NOMO-1 treated with dmso at 0.1 percent for 144 hours (cell line): ENCODE measurements around the gene TESPA1.
A peak's percentile ranks its signal among the peaks of the same experiment; 100 is the strongest.

Source experiments
- DNase-seq: peaks from one replicate; lab custom pipeline; 2025; ENCODE audit not compliant: unreplicated experiment; lab: John Stamatoyannopoulos, UW

Gene TESPA1, protein sequence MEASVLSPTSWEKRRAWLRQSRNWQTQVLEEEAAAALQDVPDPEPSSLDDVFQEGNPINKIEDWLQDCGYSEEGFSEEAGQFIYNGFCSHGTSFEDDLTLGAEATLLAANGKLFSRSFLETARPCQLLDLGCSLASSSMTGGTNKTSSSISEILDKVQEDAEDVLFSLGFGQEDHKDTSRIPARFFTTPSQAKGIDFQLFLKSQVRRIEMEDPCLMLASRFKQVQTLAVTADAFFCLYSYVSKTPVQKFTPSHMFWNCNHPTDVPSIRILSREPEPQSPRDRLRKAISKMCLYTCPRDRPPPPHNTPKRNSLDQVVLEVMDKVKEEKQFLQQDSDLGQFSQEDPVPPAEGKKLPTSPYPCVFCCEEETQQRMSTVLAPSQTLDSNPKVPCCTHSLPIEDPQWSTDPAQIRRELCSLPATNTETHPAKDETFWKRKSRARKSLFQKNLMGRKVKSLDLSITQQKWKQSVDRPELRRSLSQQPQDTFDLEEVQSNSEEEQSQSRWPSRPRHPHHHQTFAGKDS

DNA sequence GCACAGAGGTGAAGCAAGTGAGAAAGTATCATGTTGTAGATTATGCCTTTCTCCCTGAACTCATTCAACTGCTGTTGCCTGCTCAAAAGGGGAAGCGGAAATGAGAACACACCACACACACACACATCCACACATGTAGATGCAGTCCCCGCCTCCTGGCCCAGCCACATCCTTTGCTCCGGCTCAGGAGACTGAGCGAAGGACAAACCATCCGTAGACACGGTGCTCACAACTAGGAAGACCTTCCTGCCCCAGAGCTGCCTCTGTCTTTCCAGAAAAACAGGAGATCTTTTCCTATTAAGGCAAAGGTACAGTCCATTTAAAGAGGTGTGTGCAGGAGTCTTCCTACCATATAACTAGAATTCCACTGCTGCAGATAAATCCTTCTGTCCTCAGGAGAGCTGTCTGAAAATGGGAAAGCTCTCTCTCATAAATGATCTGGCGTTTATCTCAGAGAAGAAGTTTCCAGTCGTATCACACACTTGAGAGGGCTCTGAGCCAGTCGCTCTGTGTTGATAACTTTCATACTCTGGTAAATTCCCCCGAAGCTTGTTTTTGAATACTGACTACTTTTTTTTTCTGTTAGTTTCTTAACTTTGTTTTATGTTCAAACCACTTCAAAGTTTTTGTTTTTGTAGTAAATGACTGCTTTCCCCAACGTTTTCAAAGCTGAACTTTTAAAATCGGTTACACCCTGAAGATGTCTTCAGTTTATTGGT, at the start of gene TESPA1:
TSS of gene TESPA1 (minus strand) at position 105 of the 719 bp plus-strand sequence. CDS start 10,200 bp downstream, outside the sequence.
- DNase-seq: peak; percentile 66

DNA sequence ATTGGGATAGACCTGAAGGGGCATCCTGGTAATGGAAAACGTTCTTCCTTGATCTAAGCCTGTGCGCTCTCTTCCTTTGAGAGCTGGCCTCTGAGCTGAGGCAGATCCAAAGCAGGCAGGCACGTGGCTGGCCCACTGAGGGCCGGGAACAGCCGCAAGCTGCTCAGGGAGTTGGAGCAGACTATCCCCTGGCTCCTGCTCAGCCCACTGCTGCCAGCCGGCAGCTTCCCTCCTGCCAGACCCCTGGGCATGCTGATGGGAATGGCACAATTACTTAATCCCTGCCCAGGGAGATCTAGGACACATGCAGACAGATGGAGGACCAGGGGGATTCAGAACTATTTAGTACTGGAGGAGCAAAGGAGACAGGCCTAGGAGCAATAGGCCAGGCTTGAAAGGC, 49.7 kb upstream of the TESPA1 start:
- no peak for DNase-seq

DNA sequence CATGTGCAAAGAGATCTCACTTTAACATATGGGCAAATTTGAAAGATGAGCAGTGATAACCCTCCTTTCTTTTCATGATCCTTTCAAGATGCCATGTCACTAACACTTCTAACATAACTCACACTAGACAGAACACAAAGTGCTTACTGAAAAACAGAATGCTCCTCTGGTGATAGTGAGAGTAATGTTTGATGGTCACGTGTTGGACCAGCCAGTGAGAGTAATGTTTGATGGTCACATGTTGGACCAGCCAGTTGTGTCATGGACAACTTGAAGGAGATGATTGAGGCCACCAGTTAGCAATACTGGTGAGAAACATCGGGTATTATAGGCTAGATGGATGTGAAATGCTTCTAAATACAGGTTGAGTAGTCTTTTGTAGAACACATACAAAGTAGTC, 40.9 kb upstream of the TESPA1 start:
- DNase-seq: no peak

DNA sequence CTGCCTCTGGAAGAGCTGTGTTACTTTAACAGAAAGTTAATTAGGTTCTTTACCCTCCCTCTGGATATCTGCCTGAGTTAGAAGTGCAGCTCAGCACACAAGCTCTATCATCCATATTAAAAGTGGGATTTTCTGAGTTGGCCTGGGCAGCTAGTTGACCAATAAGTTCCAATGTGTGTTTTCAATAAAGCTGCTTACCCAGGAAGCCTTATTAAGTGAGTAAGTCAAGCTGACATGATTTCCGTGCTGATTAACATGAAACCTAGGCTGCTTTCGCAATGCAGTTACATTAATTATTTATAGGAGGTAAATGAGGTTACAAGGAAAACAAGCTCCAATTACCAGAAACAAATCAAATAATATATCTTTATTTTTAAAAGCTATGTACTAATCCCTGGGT, 40.0 kb upstream of the TESPA1 start:
- DNase-seq: no peak

DNA sequence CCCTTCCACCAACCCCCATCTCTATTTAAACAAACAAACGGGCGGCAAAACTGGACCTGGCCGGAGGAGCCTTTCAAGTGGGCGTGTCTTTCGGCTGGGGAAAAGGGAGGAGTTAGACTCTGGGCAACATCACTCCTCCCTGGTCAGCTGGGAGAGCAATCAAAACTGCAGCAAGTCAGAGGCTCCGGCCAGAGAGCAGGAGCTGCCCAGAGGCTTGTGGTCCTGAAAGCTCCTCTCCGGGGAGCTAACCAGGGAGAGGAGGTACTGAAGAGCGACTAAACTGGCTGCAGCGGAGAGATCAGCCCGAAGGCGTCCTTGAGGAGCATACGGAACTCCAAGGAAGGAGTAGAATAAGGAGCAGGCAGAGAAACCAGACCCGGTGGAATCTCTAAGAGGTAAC, 35.2 kb upstream of the TESPA1 start, which contains the start of gene NEUROD4:
TSS of gene NEUROD4 (plus strand) at position 191 of the 400 bp plus-strand sequence. CDS start 6,466 bp downstream, outside the sequence.
- peak; percentile 42 for DNase-seq

DNA sequence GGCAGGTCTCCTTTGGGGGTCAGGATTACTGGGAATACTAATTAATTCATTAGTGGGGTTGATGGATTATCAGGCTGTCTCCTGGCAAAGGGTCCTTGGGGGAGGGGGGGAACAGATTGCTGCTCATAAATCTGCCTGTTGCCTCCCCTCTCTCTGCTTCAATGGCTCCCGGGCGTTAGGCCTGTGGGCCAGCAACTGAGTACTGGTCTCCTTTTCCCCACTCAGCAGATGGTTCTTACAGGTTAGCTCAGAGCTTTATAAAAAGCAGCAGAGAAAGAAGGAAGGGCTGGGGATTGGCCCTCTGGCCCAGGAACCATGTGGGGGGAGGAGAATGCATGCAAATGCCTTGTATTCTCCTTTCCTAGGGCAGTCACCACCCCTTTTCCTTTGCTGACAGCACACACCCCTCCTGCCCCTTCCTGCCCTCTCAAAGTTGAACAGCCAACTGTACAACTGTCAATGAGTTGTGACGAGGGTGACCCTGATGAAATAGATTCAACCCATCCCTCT, 32.9 kb upstream of the TESPA1 start:
- no peak for DNase-seq

DNA sequence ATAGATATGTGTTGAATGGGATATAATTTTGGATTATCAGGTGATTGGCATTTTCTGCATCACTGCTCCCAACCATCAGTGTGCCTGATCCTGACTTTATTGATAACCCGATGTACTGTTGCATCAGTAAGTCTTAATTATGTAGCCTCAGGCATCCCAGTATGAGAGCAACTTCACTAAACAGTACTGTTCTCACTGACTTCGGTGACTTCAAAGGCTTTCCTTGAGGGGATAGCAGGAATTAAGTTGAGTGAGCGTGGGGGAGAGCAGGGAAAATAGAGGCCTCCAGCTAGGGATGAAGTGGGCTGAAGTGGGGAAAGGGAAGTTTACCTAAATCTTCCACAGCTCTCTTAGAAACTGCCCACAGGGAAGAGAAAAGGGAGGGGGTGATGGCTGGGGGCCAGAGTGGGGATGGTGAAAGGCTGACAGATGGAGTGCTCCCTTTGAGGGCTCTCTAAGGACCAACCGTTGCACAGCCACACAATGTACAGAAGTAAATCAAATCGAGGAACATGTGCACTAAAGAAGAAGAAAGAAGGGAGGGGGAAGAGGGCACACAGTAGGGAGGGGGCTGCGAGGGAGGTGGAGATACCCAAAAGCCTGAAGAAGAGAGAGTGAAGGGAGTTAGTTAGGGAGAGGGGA, 24.5 kb upstream of the TESPA1 start:
- DNase-seq: no peak

DNA sequence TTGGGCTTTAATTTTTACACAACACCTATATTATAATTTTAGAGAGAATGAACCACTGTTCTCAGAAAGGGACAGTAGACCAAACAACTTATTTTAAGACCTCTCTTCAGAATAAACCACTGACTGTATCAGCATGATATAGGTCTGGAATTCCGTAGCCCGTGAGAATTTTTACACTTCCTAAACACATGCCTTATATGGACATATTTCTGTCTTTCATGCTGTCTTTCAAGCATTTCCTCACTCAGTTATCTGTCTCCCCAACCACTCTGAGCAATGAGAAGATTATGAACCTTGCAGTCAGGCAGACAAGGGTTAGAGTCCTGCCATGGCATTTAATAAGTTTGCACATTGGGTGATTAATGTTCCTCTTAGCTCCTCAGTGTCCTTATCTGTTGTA, 17.8 kb upstream of the TESPA1 start:
- DNase-seq: no peak

DNA sequence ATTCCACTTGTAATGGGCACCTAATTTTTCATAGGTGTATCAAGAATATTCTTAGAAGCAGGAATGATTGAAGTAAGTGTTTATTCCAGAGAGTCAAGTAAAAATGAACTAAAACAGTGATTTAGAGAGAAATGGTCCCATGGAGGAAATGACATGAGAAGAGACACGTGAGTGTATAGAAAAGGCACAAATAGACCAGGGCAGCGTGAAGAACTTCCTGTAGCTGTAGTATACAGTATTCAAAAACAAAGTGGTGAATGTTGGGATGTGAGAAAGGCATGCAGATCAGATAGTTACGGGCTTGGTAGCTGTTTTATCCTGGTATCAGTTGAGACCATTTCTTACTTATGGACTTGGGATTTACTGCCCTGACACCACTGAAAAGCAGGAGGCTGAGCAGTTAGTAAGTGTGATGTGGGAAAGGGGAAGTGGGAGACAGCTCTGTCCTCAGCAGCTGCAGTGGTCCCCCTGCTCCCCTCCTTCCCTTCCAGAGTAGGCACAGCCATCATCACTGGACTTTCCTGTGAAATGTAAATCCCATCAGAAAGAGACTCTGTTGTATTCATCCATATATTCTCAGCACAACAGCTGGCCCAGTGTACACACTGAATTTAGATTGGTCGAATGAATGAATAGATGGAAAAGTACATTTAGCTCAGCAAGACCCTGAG, 16.8 kb upstream of the TESPA1 start:
- DNase-seq: no peak

DNA sequence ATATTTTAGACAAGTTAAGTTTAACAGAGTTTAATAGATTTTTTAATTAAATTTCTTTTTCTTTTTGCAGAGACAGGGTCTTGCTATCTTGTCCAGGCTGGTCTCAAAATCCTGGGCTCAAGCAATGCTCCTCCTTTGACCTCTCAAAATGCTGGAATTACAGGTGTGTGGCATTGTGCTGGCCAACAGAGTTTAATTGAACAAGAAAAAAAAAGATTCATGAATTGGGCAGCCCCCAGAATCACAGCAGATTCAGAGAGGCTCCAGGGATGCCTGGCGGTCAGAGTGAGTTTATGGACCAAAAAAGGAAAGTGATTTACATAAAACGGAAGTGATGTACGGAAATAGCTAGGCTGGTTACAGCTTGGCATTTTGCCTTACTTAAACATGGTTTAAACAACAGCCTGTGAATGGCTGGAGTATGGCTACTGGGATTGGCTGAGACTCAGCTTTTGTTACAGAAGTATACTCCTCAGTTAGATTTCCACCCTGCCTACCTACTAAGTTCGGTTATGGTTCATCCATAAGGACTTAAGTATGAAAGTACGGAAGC, 14.5 kb upstream of the TESPA1 start:
- DNase-seq: no peak

DNA sequence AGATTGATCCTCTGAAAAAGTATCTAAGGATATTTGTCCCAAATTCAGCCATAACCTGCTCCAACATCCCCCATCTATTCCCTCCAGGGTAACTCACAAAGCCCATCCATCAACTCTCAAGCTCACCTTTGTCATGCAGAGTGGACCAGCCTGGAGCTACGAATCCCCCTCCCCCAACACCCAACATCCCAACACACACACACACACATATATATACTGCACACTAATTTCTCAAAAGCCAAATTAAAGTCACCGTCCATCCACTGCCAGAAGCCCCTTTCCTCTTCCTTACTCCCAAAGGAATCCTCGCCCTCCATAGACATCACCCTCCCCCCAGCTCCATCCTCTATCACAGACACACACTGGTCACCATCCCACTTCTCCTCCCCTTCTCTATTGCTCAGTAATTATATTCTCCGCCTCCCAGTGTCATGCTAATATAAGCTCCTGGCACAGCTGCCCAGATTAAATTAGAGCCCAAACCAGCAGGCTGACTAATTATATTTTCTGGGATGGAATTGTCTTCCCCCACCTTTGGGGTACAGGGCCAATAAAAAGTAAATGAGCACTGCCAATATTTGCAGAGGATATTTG, 13.5 kb upstream of the TESPA1 start:
- DNase-seq: no peak

DNA sequence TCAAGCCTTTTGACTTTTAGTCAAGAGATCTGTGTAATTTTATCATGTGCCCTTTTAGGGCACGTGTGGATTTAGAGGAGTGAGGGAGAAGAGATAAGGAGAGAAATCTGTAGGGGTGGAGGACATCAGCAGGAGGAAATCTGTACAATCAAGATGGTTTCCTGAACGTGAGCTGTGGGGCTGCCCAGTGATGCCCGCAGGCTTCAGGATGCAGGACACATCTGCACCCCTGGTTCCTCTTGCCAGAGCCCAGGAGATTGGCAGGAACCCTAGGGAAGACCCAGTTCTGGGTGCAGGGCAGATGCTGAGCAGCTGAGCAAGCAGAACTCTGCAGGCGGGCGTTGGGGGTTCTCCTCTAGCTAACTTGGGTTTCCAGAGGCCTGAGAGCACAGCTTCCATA, 11.6 kb upstream of the TESPA1 start:
- no peak for DNase-seq

DNA sequence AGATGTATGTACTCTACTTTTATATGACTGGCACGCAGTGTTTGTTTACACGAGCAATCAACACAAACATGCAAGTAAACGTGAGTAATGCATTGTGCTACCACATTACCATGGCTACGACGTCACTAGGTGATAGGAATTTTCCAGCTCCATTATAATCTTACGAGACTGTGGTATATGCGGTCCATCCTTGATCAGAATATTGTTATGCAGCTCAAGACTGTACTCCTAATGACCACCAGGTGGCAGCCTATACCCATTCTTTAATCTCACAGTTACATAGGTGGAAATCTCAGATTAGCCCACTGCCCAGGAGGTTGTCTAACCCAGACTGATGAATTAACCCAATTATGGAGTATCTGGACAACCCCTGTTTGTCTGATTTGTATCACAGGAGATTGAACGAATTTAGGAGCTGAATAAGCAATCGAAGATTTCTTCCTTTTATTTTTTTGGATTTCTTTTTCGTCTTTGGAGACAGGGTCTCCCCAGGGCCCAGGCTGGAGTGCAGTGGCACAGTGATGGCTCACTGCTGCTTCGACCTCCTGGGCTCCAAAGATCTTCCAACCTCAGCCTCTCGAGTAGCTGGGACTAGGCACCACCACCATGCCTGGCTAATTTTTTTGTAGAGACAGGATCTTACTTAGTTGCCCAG, 8.7 kb upstream of the TESPA1 start:
- peak; percentile 7 for DNase-seq

DNA sequence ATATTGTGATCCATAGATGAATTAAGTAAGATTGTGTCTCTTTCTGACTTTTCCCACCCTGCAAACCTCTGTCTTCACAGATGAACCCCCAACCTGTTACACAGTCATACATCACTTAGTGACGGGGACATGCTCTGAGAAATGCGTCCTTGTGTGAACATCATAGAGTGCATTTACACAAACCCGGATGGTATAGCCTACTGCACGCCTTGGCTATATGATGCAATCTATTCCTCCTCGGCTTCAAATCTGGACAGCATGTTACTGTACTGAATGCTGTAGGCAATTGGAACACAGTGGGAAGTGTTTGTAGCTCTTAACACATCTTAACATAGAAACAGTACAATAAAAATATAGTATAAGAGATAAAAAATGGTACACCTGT, 7.4 kb upstream of the TESPA1 start:
- DNase-seq: no peak

DNA sequence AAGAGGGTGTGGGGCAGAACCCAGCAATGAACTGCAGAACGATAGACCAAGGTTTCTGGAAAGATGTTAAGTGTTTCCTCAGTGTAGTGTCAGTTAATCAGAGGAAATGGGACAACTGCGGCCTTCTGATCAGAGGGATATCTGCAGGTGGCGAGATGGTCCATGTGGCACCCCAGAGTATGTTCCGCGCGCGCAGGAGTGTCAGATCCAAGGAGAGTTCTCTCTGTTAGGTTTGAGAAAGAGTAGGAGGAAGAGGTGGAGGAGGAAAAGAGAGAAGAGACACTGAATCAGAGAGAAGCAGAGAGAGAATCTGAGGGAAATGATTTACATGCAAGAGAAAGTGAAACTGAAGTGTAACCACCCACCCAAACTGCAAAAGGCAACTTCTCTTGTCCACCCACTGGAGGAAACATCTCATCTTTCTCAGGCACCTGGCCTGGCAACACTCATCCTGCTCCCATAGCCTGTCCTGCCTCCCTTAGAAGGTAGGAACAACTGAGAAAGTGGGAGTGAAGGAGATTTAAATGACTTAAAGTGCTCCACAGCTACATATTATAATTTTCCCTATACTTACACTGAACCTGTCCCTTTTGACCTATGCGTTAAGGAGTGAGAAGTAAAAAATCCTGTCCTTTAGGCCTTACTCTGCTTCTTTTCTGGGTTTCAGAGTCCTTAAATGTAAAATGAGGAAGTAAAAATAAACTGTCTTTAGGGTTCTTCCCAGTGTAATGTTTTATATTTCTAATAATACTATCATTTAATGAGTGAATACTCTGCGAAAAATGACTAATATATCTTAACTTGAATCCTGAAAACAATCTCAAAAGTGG, 6.8 kb upstream of the TESPA1 start:
- DNase-seq: peak; percentile 45

DNA sequence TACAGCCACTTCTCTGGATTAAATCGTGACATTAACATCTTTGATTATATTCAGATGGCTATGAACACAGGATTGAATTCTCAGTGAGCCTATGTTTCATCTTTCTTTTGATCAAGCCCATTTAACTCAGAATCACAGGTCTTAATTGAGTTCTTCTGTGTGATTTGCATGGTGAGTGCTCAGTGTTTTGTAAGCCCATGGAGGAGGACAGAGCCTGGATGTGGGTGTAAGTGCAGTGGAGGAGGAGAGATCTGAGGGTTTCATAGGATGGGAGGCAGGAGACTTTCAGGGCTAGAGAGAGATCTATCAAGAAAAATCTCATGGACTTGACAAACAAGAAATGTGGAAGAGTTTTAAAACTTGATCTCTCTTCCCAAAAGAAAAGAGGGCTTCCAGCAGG, 5.3 kb upstream of the TESPA1 start:
- no peak for DNase-seq

DNA sequence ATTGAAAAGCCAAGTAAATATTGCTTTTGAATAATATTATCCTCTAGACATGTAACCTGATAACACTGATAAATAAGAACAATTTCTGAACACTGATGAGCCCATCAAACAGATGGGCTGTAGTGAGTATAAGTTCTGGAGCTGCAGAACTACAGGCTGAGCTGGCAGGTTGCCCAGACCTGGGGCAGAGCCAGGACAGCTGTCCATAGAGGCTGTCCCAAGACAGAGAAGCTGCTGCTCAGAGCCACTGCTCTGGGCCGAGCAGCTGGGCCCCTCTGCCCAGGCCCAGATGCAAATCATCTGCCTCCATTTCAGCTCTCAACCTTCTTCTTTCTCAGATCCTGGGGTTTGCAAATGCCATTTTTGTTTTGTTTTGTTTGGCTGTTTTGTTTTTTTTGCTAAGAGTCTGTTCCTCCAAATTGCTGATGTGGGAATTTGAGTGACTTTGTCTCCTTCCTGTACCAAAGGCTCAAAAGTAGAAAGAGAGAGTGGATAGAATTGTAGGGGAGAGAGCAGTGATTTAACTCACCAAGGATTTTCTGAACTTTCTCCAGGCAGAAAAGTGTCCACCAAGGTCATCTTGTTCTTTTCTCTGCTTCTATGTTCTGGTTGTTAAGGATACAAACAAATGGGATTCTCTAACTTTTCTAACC, 4.0 kb upstream of the TESPA1 start:
- no peak for DNase-seq

DNA sequence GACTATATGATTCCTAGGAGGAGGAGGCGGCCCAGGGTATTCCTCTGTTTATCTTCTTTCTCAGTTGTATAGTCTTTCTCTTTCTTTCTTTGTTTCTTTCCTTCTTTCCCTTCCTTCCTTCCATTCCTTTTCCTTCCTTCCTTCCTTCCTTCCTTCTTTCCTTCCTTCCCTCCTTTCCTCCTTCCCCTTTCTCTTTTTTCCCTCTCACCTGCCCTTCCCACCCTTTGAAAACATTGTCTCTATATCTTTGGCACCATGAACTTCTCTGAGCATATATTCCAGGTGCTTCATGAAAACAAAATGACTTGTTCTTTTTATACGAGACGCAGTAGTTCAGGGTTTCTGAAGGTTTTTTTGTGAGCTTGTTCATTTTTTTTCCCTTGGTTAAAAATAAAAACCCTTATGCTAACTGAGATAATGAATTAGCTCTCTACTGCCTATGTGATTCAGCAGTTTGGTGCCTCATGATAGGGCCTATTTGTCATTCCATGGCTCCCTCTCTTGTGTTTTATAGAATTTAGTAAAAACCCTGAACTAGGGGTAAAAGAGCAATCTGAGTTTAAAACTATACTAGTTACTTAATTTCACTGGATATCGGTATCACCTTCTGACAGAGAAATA, 3.2 kb upstream of the TESPA1 start:
- no peak for DNase-seq
